GM12878 (cell line): ENCODE results near the gene UBP1. TPM values are rescaled to one million over a fixed set of nuclear protein-coding genes. Genes with fewer than 3 reads are reported as not detected.

ENCODE experiments used
- ATAC-seq: fragments of 200-7000 bp; cut with Tn5 transposase; 3 replicates; pipeline ENCODE4 v1.9.1; 2020; ENCODE audit warnings: mild to moderate bottlenecking, moderate library complexity
- BruUV-seq: library from RNA; stranded (reverse); fragments of 400-500 nt; replicated peaks from 2 replicates; lab custom pipeline; 2021; lab: Mats Ljungman, UMichigan
- CTCF ChIA-PET: fragments of 300-600 bp; sonication (Branson Sonifier 250); formaldehyde crosslinking; extraction: SDS; loops from one replicate; lab custom pipeline; 2021; ENCODE audit warnings: inconsistent platforms; lab: Yijun Ruan, JAX
- POLR2A ChIA-PET: fragments of 350-600 bp; formaldehyde crosslinking; extraction: SDS; loops from one replicate; lab custom pipeline; 2021; ENCODE audit warnings: inconsistent platforms; lab: Charles Lee
- RAD21 ChIA-PET: fragments of 300-600 bp; sonication (Branson Sonifier 250); formaldehyde crosslinking; loops from one replicate; lab custom pipeline; 2023; ENCODE audit warnings: antibody characterized with exemption; ENCODE audit not compliant: unreplicated experiment; lab: Charles Lee
- SMC1A ChIA-PET: fragments of 300-600 bp; sonication (Branson Sonifier 250); formaldehyde crosslinking; loops from one replicate; lab custom pipeline; 2023; ENCODE audit not compliant: unreplicated experiment, uncharacterized antibody; lab: Charles Lee
- DNase-seq: peaks from one replicate; pipeline ENCODE4 v3.0.0-alpha.2; 2011; ENCODE audit warnings: low read depth, low spot score
- FAIRE-seq: peaks from 3 replicates; lab custom pipeline; 2011; peaks lifted over from hg19 to GRCh38; lab: Jason Lieb, UNC
- H2AFZ ChIP-seq: 2 replicates; pipeline ENCODE4 v1.6.0; 2011; ENCODE audit warnings: low read depth, low read length, control low read depth; ENCODE audit not compliant: control insufficient read depth
- H3K27ac ChIP-seq: 2 replicates; pipeline ENCODE4 v1.5.1; 2011; ENCODE audit warnings: control low read depth; ENCODE audit not compliant: control insufficient read depth, insufficient read depth
- H3K27me3 ChIP-seq, 2 experiments: replicated peaks in 1 of 2; 2 replicates each; pipeline versions ENCODE4 v1.6.0 to v1.6.1; 2011; ENCODE audit warnings: low read length in 1 of 2; ENCODE audit not compliant: control insufficient read depth in 2 of 2, insufficient read depth in 2 of 2
- H3K36me3 ChIP-seq, 2 experiments: 2 replicates each; pipeline ENCODE4 v1.5.1; 2011; ENCODE audit warnings: low read length in 1 of 2; ENCODE audit not compliant: control insufficient read depth in 2 of 2, insufficient read depth in 2 of 2
- H3K4me1 ChIP-seq: 2 replicates; pipeline ENCODE4 v1.6.1; 2011; ENCODE audit warnings: mild to moderate bottlenecking, low read length, moderate library complexity, mixed read lengths; ENCODE audit not compliant: control insufficient read depth, insufficient read depth
- H3K4me2 ChIP-seq: 2 replicates; pipeline ENCODE4 v1.6.0; 2011; ENCODE audit warnings: control low read depth; ENCODE audit not compliant: control insufficient read depth, insufficient read depth
- H3K4me3 ChIP-seq: fragments of 200-600 bp; sonication (generic); 2 replicates; pipeline ENCODE4 v1.5.1; 2016
- H3K79me2 ChIP-seq: 2 replicates; pipeline ENCODE4 v1.6.0; 2011; ENCODE audit warnings: low read length; ENCODE audit not compliant: control insufficient read depth, insufficient read depth
- H3K9ac ChIP-seq: 2 replicates; pipeline ENCODE4 v1.8.0; 2011; ENCODE audit warnings: low read length, control low read depth, mixed read lengths; ENCODE audit not compliant: control insufficient read depth, insufficient read depth
- H3K9me3 ChIP-seq: replicated peaks from 3 replicates; pipeline ENCODE4 v1.5.1; 2011; ENCODE audit warnings: mild to moderate bottlenecking, low read length; ENCODE audit not compliant: control insufficient read depth, insufficient read depth
- H4K20me1 ChIP-seq: 2 replicates; pipeline ENCODE4 v1.6.0; 2011; ENCODE audit not compliant: control insufficient read depth, insufficient read depth
- E2F4 ChIP-seq: IDR thresholded peaks from 2 replicates; pipeline ENCODE4 v1.6.1; 2012; ENCODE audit warnings: low read depth, low read length, improper control_type of control experiment
- MEF2A ChIP-seq: IDR thresholded peaks from 2 replicates; pipeline ENCODE4 v1.6.1; 2011; ENCODE audit warnings: low read depth, mild to moderate bottlenecking, low read length, moderate library complexity; ENCODE audit not compliant: insufficient read depth
- MYC ChIP-seq: IDR thresholded peaks from 2 replicates; pipeline ENCODE4 v1.6.1; 2011; ENCODE audit warnings: mild to moderate bottlenecking, low read length, moderate library complexity, inconsistent platforms; ENCODE audit not compliant: insufficient read depth, insufficient replicate concordance, insufficient read length, severe bottlenecking
- NFYB ChIP-seq: IDR thresholded peaks from 2 replicates; pipeline ENCODE4 v1.6.1; 2011; ENCODE audit warnings: low read depth, mild to moderate bottlenecking, low read length, improper control_type of control experiment, moderate library complexity; ENCODE audit not compliant: insufficient read depth
- NKRF ChIP-seq: fragments of 450-650 bp; conservative IDR thresholded peaks from 2 replicates; pipeline ENCODE4 v1.6.1; 2017; ENCODE audit warnings: mild to moderate bottlenecking, moderate library complexity
- PAX8 ChIP-seq: fragments of 450-650 bp; IDR thresholded peaks from 2 replicates; pipeline ENCODE4 v1.6.1; 2017; ENCODE audit warnings: mild to moderate bottlenecking, moderate library complexity
- RAD21 ChIP-seq: IDR thresholded peaks from 2 replicates; pipeline ENCODE4 v1.6.1; 2011; ENCODE audit warnings: mild to moderate bottlenecking, low read depth, low read length, moderate library complexity; ENCODE audit not compliant: insufficient read depth
- SPI1 ChIP-seq: IDR thresholded peaks from 2 replicates; pipeline ENCODE4 v1.6.1; 2011; ENCODE audit warnings: low read depth, mild to moderate bottlenecking, low read length, moderate library complexity, borderline replicate concordance; ENCODE audit not compliant: insufficient read depth
- whole genome bisulfite sequencing: methylation state at CpG from one replicate; pipeline ENCODE4 v1.1.6; 2016; ENCODE audit warnings: low lambda C conversion rate; ENCODE audit not compliant: insufficient replicate concordance, insufficient coverage; ENCODE audit errors: missing lambda C conversion rate; 5-methylcytosine and 5-hydroxymethylcytosine counted together
- in situ Hi-C: fragments of 300-500 bp; cut with MboI; formaldehyde crosslinking; loops from 9 replicates; pipeline ENCODE4 v1.14.3; 2018; ENCODE audit warnings: mixed read lengths
- intact Hi-C: fragments of 100-400 bp; cut with micrococcal nuclease; formaldehyde crosslinking; loops from one replicate; pipeline ENCODE4 v1.14.2; 2022; ENCODE audit not compliant: unreplicated experiment
- polyA plus RNA-seq, 11 experiments: library from polyadenylated mRNA; depleted of rRNA in 4 of 11; unstranded in 6 of 11; stranded (reverse) in 5 of 11; fragments of >200 nt; fragmentation: Nextera tagmentation in 4 of 11; fragmentation: Illumina TruSeq in 1 of 11; extraction: Ambion mirVana in 4 of 11; extraction: Trizol in 1 of 11; gene quantifications; 1 replicate in 1 of 11; 2 replicates in 10 of 11; pipeline versions ENCODE4 v1.2.1 to v1.2.3, GENCODE V29; 2011 to 2016; ENCODE audit warnings: inconsistent platforms in 2 of 11, missing spikeins in 2 of 11, low read depth in 1 of 11
- total RNA-seq, 4 experiments: library from RNA; depleted of rRNA in 3 of 4; stranded (reverse); fragments of >200 nt in 3 of 4; fragmentation: Illumina TruSeq in 1 of 4; extraction: Trizol in 1 of 4; gene quantifications; 2 replicates each; pipeline versions ENCODE4 v1.2.1 to v1.2.3, GENCODE V29; 2013 to 2021

UBP1 gene
- total and polyA plus RNA-seq, 10 of the 15 experiments (the other 5 are each of a cell fraction or from before 2014, with no cell fraction given) = 9.3 to 93.6 (median 52.4) TPM

DNA sequence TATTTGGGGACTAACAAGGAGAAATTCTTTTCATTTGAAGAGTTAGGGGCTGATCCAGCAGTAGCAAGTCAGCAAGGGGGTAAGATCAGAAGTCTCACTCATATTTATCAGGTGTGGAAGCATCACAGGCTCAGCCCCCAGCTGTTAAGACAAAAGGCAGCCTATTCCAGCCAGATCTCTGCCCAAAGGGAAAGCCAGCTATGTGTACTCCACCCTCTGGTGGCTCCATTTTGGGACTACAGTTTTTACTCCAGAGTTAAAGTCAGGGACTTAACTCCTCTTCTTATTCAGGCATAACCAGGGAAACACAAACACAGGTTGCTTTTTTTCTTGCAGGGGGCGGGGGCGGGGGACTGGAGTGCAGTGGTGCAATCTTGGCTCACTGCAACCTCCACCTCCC, 19.2 kb downstream of the UBP1 start:
- TF ChIP-seq PAX8 (no peak), SPI1 (no peak), MYC (no peak), MEF2A (no peak), E2F4 (no peak), RAD21 (no peak), NKRF (no peak), NFYB (no peak)
- Histone ChIP-seq H4K20me1 (no peaks in the 10 kb centered on the region), H3K27ac (no peak overlapping the region), H3K9me3 (peaks cover 5% of the 10 kb centered on the region; the same call in 2 of the 3 replicates), H3K4me3 (0 out of 2 replicates have a peak overlapping the region, but pooled peaks have one; percentile 8), H3K4me1 (peaks cover 11% of the 10 kb centered on the region), H3K36me3 (peaks cover 0 to 19% of the 10 kb centered on the region in 2 experiments), H3K79me2 (peaks cover 24% of the 10 kb centered on the region), H3K27me3 (no peaks in the 10 kb centered on the region), H3K9ac (no peak overlapping the region), H2AFZ (no peak overlapping the region), H3K4me2 (no peak overlapping the region)
- no peak for DNase-seq
- ChIA-PET RAD21 (no interaction called here), POLR2A (no interaction called here), CTCF (interaction anchor here (1.7 kb wide), 1 partner anchor 9 kb away, joined by 5 read pairs; no protein-coding TSS in a partner anchor), SMC1A (interaction anchor here (1.0 kb wide), 1 partner anchor 13 kb away, joined by 3 read pairs; no protein-coding TSS in a partner anchor)
- no TSS peak for BruUV-seq
- WGBS = 95% methylated on average over 2 of the region's 2 CpGs
- intact Hi-C loops (no loop called here), in situ Hi-C loops (no loop called here)
- no peak for FAIRE-seq
- ATAC-seq = 0 out of 3 replicates have a peak, but pooled peaks have one; percentile 31
